ENCODE results near the gene PTPRT.

DNA sequence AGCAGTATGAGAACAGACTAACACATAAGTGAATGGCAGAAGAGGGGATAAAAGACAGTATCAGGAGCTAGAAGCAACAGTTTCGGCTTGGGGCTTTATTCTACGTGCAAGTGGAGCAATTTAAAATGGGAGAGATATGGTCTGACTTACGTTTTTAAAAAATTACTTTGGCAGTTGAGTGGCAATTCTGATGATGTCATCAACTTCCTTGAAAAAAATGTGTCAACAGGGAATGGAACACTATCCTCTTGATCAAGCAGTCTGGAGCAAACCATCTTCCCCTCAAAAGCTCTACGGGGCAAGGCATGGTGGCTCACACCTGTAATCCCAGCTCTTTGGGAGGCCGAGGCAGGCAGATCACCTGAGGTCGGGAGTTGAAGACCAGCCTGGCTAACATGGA lies 24.1 kb downstream of the PTPRT start:
- no peak for TF ChIP-seq POLR2AphosphoS5 (IDR thresholded peaks at IDR 0.05)
- TF ChIP-seq POLR2A (IDR thresholded peaks at IDR 0.05) = no peak
- TF ChIP-seq, protein P1, sequence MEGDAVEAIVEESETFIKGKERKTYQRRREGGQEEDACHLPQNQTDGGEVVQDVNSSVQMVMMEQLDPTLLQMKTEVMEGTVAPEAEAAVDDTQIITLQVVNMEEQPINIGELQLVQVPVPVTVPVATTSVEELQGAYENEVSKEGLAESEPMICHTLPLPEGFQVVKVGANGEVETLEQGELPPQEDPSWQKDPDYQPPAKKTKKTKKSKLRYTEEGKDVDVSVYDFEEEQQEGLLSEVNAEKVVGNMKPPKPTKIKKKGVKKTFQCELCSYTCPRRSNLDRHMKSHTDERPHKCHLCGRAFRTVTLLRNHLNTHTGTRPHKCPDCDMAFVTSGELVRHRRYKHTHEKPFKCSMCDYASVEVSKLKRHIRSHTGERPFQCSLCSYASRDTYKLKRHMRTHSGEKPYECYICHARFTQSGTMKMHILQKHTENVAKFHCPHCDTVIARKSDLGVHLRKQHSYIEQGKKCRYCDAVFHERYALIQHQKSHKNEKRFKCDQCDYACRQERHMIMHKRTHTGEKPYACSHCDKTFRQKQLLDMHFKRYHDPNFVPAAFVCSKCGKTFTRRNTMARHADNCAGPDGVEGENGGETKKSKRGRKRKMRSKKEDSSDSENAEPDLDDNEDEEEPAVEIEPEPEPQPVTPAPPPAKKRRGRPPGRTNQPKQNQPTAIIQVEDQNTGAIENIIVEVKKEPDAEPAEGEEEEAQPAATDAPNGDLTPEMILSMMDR (IDR thresholded peaks at IDR 0.05) = no peak

All from breast epithelium (tissue), 3 donors.